ENCODE data around the gene NUP50.

The NUP50 gene

DNA sequence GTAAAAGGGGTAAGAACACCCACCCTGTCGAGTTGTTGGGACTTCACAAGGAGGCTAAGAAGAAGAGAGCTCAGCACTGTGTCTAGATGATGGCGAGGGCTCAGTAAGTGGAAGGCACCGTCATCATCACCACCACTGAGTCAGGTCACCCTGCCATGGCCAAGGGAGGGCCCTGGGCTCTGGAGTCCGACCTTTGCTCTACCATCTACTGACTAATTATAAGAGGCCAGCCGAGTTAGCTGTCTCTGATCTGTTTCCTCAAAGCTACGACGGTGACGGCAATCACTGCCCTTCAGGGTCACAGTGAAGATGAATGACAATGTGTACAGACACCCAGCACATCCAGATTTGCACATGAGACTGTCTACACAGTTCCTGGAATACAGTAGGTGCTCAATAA is 47.7 kb downstream of the NUP50 start:
- DNase-seq, result no peak

DNA sequence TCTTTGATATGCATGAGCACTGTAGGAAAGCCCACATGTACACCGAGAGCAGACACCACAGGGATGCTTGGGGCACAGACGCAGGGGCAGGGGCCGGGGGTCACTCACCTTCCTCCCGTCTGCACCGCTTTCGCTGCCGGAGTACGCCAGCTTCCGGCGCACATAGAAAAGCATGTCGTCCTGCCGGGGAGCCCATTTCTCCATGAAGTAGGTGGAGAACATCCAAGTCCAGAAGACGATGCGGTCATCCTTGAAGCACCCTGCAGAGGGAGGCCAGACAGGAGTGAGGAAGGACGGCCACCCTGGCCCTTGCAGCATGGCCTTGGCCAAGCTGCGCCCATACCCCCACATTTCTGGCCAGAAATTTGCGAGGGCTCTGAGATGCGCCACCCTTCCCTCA is 48.1 kb downstream of the NUP50 start:
- DNase-seq, result no peak

DNA sequence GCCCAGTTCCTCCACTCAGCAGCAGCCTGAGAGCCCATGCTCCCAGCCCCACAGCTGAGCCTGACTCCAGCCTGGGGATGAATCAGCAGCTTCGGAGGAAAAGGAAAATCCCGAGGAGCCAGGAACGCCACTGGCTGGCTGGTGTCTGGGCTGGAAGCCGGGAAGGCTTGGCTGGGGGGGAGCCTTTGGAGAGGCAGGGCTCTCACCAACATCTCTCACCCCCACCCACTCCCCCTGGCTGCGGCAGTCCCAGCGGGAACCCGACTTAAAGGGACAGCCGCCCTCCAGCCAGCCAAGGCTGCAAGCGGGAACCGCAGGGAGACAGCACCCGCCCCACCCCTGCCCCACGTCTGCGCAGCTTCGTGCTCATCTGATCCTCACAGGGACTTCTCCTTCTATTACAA is 48.6 kb downstream of the NUP50 start:
- no peak for DNase-seq

DNA sequence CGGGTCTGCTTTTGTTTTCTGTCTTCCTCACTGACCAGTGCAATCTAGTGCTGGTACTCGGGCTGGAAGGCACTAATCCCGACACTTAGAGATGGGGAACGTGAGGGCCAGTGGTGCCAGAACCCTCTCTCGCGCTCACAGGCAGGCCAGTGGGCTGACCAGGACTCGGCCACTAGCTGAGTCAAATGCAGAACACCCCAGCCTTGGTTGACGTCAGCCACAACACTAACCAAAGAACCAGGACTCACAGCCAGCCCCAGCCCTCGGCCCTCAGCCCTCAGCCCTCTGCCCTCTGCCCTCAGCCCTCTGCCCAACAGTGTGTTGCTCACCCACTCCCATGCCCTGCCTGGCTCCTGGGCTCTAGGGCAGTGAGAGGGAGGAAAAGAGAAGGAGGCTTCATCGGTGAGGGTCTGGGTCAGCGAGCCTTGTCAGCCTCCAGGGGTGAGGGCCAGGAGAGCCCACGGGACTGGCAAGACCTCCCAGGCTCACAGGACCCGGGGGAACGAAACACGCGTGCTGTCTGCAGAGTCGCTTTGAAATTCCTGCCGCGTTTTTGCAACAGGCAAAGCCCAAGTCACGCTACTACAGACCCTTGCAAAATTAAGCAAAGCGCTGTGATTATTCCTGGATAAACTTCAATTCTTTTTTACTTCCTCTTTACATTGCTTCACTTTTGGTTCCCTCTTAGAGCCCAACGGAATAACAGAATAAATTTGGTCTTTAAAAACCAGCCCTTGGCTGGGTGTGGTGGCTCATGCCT is 49.4 kb downstream of the NUP50 start:
- DNase-seq, result no peak

DNA sequence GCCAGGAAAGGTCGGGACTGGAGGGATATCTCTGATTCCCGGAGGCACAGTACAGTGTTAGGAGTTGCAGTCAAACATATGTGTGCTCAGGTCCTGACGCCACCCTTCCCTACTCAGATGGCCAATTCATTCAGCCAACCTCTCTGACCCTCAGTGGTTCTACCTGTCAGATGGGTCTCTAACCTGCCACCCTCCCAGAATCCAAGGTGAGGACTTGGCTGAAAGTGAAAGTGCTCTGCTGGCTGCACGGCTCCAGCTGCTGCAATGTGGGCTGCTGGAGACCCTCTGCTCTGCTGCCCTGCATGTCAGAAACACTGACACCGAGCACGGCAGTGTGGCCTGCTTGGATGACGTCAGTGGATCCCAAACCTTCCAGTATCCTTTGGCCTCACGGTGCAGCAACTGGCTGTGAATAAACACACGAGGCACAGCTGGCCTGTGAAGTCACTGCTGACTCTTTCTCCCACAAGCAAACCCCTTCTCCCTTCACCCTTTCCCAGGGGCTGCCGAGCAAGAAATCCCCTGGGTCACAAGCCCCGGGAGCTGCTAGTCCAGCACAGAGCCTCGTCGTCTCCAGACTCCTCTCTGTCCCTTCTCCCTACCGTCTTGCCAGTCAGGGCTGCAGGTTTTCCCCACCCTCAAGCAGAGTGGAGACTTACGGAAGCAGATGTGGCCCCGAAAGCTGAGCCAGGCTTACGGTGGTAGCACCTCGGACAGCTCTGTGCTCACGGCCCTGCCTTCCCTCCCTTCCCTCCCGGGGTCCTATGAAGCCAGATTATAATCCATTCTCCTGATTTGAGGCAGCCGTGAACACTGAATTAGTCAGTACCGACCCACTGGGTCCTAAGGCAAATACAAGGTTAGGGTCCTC is 52.6 kb downstream of the NUP50 start:
- DNase-seq, result no peak

DNA sequence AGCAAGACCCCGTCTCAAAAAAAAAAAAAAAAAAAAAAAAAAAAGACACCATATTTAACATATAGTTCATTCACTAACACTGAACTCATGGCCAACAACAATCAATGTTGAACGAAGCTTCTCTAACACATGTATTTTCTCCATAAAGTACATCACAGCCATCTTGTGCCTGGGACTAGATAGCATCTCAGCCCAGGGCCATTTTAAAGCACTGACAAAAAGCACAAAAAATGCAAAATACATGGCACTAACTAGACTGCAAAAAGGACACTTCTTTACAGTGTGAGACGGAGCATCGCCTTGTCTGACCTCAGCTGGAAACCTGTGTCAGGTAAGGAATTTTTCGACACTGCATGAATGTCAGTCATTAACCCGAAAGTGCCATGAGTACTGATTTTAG is 53.6 kb downstream of the NUP50 start:
- DNase-seq, result no peak

DNA sequence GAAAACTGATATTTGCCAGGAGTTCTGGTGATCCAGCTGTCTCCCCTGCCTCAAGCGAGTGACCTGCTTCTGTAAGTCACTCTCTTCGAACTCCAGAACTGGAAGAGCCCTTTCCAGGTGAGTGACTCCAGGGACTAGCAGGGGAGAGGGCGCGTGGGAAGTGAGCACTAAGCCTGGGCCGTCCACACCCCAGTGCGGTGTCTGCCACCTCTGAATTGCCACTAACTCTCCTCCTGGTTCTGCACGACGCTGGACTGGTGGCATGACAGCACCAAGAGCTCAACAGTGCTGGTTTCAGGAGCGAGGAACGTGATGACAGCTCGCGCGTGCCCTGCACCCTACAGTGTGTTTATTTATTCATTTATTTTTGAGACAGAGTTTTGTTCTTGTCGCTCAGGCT is 54.1 kb downstream of the NUP50 start:
- no peak for DNase-seq

DNA sequence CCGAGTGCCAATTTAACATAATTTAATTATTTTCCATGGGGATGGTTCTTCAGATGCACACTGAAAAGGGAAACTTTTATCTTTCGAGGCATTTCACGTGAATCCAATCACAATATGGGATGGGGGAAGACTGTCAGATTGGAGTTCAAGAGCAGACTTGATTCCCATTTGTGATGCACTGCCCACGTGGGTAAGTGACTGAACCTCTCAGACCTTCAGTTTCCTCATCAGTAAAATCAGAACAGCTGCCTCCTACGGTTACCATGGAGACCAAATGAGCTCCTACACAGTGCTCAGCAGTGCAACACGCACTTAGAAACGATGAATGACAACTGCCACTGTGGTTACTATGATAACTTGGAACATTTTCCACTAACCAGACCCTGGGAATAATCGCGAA is 55.3 kb downstream of the NUP50 start:
- no peak for DNase-seq

DNA sequence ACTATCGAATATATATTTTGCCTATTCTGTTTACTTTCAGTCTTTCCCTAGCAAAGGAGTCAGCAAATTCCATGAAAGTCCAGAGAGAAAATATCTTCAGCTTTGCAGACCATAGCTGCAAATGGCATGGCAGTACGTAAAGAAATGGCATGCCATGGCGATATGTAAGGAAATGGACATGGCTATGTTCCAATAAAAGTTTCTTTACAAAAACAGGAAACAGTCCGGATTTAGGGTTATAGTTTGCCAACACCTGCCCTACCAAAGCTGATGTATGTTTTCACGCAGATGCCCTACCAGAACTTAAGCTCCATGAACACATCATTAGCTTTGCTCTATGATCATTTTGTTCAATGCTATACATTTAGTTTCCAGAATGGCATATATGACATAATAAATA is 57.5 kb downstream of the NUP50 start:
- no peak for DNase-seq

DNA sequence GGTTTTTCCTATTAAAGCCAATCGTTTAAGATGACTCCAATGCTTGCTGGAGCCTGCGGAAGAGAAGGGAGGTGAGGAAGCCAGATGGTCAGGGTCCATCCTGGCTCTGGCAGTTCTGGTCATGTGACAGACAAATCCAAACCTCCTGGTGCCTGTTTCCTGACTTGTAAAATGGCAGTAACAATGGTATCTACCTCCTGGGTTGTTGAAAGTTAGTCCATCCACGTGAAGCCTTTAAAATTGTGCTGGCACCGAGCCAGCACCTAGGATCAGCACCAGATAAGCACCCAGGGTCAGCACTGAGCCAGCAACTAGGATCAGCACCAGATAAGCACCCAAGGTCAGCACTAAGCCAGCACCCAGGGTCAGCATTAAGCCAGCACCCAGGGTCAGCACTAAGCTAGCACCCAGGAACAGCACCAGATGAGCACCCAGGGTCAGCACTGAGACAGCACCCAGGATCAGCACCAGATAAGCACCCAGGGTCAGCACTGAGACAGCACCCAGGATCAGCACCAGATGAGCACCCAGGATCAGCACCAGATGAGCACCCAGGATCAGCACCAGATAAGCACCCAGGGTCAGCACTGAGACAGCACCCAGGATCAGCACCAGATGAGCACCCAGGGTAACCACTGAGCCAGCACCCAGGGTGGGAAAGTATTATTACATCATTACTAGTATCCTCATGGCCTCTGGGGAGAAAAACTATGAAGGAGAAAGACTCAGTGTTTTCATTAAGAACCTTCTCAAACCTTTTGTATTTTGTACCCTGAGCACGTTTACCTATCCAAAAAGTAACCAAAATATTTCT is 59.8 kb downstream of the NUP50 start:
- no peak for DNase-seq

DNA sequence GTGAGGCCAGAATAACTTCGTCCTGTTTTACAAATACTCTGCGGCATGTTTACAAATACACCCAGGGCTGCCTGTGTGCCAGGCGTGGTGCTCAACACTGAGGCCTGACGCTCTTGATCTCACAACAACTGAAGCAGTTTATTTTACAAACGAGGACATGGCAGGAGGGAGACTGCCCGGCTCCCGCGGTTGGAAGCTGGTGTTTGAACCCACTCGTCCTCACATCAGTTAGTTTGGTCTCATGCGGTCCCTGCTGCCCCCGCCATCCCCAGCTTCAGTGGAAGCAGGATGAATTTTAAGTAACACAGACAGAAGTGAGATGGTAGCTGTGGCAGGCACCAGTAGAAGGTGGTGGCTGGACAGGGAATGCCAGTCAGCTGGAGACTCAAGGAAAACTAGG is 60.6 kb downstream of the NUP50 start:
- no peak for DNase-seq

DNA sequence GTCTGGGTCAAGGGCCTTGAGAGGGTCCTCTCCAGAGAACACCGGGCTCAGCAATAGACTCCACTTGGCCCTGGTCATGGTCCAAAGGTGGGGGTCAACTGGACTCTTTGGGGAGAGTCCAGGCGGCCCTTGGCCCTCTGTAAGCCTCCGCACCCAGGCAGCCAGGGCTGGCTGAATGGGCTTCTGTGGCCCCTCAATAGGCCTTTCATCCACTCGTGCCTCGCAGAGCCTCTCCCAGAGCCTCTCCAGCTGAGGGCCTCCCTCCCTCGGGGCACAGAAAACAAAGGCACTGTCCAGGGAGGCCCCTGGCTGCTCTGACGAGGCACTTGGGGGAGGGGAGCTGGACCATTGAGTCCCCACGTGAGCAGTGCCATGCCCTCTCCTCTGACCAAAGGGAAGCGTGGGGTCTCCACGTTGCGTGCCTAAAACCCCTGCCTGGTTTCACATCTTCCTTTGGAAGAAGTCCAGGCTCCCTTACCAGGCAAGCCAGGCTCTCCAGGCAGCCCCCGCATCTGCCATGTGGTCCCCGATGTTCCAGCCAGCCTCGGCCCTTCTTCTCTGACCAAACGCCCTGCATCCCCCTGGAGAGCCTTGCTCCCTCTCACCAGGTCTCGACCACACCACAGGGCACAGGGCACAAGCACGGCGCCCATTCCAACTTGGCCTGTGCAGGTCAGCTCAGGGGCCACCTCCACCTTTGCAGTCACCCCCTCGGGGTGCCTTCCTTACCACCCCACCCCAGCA is 61.4 kb downstream of the NUP50 start:
- DNase-seq, result no peak

DNA sequence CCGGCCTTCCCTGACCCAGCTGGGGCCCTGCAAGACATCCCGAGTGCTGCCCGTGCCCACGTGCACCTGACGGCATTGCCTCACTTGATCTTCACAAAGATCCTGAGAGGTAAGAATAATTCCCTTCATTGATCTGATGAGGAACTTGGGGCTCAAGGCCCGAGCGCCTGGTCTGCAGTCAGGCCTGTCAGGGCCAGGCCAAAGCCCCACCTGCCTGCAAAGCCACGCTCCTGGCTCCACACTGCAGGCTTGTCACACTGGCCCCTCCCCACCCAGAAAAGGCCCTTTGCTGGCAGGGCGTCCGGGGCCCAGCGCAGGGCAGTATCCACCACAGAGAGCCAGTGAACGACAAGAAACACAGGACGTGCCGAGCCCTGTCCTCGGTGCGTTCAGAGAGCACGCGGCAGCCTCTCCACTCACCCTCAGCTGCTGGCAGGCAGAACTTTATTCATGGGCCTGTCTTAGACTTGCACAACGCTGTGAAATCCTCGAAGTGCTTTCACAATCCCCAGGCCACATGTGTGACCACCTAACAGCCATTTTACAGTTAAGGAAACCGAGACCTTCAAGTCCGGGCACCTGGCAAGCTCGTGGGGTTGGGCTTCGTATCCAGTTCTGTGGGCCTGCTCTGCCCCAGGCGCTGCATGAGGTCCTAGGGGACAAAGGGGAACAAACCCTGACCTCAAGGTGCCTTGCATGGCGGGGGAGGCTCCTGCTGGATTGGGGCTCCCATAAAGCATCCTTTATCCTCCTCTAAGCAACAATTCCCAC is 62.2 kb downstream of the NUP50 start:
- DNase-seq, result no peak

DNA sequence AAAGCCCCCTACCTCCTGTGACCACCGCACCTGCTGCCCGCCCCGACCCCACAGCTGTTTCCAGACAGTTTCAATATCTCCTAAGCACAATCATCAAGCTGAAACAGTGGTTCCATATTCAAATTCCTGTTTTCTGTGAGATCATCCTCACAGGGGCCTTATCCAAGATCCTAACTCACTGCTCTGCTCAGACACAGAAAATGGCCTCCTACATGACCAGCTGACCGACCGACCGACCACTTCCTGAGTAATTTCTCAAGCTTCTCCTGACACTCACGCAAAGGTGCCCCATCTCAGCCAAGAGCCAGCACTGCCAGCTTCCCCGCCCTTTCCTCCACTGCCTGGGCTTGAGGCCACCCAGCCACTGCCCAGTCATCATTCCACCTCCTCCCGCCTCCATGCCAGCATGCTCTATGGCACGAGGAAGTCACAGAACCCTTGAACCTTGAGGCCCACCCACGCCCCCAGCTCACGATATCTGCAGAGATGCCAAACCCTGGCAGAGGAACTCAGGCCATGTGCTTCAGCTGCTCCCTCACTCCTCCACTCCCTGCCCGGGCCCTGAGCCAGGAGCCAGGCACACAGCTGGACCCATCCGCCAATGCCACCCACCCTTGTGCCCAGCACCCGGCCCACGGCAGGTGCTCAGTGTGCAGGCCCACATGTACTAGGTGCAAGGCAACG is 62.9 kb downstream of the NUP50 start:
- DNase-seq, result no peak

DNA sequence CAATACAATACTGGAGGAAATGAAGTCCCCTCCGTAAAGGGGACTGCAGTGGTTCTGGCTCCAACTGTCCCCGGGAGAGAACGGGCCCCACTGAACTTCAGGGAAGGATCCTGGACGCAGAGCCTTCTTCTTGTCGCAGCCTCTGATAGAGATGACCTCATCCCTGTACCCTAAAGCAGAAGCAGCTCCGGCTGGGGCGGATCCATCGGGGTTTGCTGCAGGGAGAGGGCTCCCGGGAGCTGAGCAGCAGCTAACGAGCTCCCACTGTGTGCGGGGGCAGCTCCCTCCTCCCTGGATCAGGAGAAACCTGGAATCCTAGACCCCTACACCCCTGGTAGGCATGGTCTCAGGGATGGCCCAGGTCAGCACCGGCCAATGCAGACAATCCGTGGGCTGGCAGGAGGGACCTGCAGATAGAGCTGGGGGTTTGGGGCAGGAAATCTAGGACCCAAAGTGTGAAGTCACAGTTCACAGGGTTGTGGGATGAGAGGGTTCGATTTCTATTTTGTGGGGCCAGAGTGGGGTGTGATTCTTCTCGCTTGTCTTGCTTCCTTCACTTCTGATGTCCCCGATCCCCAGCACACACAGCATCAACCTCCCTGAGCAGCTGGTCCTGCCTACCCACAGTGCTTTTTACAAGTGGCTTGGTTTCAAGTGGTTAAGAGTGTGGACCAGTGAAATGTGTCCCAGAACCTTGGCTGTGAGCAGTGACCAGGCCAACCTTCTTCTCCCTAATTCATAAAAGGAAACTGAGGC is 64.1 kb downstream of the NUP50 start:
- DNase-seq, result no peak

DNA sequence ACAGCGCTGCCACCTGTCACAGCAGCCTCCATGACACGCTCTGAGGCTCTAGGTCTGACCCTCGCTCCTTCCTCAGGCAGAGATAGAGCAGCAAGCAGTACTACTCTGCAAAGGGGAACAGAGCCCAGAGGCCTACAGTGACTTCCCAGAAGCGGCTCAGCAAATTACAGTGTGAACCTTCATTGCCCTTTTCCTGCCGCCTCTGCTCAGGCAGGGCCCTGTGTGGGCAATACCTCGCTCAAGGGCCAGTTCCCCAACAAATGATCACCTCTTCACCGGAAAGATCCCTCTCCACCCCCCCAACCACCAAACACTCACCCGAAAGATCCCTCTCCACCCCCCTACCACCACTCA is 64.7 kb downstream of the NUP50 start:
- DNase-seq, result no peak

DNA sequence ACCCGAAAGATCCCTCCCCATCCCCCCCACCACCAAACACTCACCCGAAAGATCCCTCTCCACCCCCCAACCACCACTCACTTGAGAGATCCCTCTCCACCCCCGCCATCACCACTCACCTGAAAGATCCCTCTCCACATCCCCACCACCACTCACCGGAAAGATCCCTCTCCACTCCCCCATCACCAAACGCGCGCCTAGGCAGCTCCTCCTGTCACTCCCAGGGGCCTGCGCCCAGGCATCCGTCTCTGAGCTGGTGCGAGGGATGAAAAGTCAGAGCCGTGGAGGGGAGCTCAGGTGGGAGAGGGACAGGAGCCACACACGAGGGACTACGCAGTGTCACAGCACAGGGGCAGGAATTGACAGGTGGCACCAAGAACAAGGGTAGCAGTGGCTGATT is 65.5 kb downstream of the NUP50 start:
- DNase-seq, result no peak

DNA sequence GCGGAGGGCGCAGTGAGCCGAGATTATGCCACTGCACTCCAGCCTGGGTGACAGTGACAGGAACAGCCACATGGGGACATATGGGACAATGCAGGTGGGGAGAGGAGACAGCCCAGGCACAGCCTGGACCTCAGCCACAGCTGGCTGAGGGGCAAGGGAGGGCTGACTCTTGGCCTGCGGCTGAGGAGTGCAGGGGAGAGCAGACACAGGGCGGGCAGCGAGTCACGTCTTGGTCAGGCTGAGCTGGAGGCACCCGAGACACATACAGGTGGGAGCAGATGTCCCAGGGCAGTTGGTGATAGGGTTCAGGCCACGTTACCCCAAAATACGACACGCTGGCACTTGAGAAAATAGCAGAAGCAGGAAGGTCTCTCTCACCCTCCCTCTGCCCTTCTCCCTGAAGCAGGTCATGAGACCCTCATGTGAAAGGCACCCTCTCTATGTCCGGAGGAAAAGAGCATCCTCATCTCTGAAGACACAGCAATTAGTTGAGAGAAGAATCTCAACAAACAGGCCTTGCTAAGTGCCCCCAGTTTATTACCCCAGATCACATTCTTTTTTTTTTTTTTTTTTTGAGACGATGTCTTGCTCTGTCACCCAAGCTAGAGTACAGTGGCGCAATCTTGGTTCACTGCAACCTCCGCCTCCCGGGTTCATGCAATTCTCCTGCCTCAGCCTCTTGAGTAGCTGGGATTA is 66.4 kb downstream of the NUP50 start:
- no peak for DNase-seq

DNA sequence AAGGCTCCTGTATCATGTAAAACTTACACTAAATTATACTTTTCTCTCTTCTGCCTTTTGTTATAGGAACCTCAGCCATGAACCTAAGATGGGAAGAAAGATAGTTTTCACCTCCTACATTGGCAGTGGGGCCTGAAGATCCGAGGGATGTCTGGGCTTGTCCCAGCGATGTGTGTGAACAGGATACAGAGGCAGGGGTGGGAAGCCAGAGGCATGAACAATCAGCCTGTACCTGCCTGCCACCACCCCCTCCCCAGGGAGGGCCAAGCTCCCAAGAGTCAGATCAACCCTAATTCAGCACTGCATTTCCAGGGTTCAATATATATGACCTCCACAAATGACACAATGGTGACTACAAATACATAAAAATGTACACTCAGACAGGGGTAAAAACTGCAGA is 67.6 kb downstream of the NUP50 start:
- DNase-seq, result no peak

DNA sequence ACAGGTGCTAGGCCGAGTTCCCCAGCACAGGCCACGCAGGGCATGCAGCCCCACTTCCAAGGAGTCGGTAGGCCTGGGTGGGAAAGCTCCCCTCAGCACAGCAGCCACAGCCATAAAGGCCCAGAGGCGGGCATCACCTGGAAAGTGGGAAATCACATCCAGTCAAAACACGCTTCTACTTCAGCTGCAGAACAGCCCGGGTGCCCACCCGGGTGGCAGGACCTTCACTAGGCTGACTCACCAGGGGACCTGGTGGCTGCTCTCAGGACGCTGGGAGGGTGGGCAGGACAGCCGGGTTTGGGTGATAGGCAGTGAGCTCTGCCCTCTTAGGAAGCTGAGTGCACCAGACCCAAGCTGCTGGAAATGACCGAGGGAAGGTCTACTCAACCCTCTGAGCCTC is 69.7 kb downstream of the NUP50 start:
- DNase-seq, result no peak

All from T-helper 9 cell (primary cell).